Glutamatergic neuron (in vitro differentiated cells): ENCODE results near the gene TUBE1. TPM values are rescaled to one million over a fixed set of nuclear protein-coding genes. Genes with fewer than 3 reads are reported as not detected.
"Not testable (repeated sequence)": the region's sequence is repeated elsewhere in the genome, so short reads cannot be mapped to it uniquely, and the experiment has no call there.

Experiments used
- DNase-seq: peaks from one replicate; pipeline ENCODE4 v3.0.0; 2022
- H3K27ac Mint-ChIP-seq: one replicate; pipeline ENCODE4 v1.8.0; 2020; ENCODE audit warnings: mild to moderate bottlenecking, mixed read lengths, inconsistent platforms; ENCODE audit not compliant: unreplicated experiment
- H3K27me3 Mint-ChIP-seq: one replicate; pipeline ENCODE4 v1.8.0; 2020; ENCODE audit warnings: mild to moderate bottlenecking, moderate library complexity, mixed read lengths, inconsistent platforms; ENCODE audit not compliant: unreplicated experiment
- H3K36me3 Mint-ChIP-seq: one replicate; pipeline ENCODE4 v1.8.0; 2020; ENCODE audit warnings: mild to moderate bottlenecking, mixed read lengths, inconsistent platforms; ENCODE audit not compliant: unreplicated experiment
- H3K4me1 Mint-ChIP-seq: one replicate; pipeline ENCODE4 v1.8.0; 2020; ENCODE audit warnings: mild to moderate bottlenecking, low read depth, mixed read lengths, inconsistent platforms; ENCODE audit not compliant: unreplicated experiment
- H3K4me3 Mint-ChIP-seq: one replicate; pipeline ENCODE4 v1.8.0; 2020; ENCODE audit warnings: mild to moderate bottlenecking, mixed read lengths, inconsistent platforms; ENCODE audit not compliant: unreplicated experiment
- H3K9me3 Mint-ChIP-seq: one replicate; pipeline ENCODE4 v1.8.0; 2020; ENCODE audit warnings: mild to moderate bottlenecking, moderate library complexity, mixed read lengths, inconsistent platforms; ENCODE audit not compliant: unreplicated experiment
- total RNA-seq: library from RNA; stranded (reverse); fragmentation: NEBNext Ultra II Directional; extraction: Animal tissue kit (Norgen Biotek cat#: 25700); gene quantifications from one replicate; pipeline ENCODE4 v1.2.1, GENCODE V29; 2021; ENCODE audit not compliant: unreplicated experiment
- TF ChIP-seq, protein P1 (sequence below): fragments of 200-600 bp; sonication (generic); IDR thresholded peaks from one replicate; pipeline ENCODE4 v1.5.0; 2021; ENCODE audit not compliant: partially characterized antibody, unreplicated experiment

Gene TUBE1
- total RNA-seq, 1 donor from 2014 or later: 18.4 TPM

DNA sequence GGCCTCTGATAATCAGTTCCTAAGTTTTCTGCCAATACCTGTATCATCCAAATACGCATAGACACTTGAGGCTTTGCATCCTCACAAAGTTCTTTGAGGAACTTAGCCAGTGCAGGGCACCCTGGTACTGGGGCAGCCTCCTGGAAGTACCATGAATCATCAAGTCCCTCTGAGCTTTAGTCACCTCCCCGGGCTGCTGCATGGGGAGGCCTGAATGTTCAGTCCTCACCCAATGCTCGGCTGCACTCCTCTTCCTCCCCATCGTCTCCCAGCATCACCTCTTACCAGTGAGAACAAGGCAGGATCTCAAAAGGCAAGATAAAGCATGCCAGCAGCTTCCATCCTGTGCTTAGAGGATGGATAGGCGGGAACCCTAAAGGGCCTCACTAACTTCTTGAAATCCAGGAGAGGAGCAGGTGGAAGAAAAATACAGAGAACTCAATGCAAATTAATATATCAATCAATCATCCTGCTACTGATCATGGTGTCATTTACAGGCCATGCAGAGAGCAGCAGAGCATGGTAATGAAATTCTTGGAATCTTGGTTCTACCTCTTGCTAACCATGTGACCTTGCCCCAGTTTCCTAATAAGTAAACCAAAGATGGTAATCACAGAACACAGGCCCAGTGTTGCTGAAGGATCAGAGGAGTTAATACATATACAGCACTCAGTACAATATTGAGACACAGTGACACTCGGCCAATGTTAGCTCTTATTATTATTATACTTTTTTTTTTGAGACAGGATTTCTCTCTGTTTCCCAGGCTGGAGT is 38.1 kb downstream of the TUBE1 start:
- DNase-seq: no peak
- Mint-ChIP-seq H3K9me3 (peaks cover 8% of the 10 kb centered on the region), H3K27me3 (no peaks in the 10 kb centered on the region), H3K27ac (no peak overlapping the region), H3K4me1 (peaks cover 3% of the 10 kb centered on the region), H3K4me3 (no peak overlapping the region), H3K36me3 (no peaks in the 10 kb centered on the region)
- TF ChIP-seq, protein P1, sequence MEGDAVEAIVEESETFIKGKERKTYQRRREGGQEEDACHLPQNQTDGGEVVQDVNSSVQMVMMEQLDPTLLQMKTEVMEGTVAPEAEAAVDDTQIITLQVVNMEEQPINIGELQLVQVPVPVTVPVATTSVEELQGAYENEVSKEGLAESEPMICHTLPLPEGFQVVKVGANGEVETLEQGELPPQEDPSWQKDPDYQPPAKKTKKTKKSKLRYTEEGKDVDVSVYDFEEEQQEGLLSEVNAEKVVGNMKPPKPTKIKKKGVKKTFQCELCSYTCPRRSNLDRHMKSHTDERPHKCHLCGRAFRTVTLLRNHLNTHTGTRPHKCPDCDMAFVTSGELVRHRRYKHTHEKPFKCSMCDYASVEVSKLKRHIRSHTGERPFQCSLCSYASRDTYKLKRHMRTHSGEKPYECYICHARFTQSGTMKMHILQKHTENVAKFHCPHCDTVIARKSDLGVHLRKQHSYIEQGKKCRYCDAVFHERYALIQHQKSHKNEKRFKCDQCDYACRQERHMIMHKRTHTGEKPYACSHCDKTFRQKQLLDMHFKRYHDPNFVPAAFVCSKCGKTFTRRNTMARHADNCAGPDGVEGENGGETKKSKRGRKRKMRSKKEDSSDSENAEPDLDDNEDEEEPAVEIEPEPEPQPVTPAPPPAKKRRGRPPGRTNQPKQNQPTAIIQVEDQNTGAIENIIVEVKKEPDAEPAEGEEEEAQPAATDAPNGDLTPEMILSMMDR: no peak

- H3K36me3 Mint-ChIP-seq, H3K27ac Mint-ChIP-seq, H3K4me1 Mint-ChIP-seq, H3K27me3 Mint-ChIP-seq, H3K4me3 Mint-ChIP-seq, DNase-seq: not testable (repeated sequence)
- peaks cover 11% of the 10 kb centered on the region for H3K9me3 Mint-ChIP-seq
Observed at GRCh38 chr6:112047523-112047922, 39.8 kb downstream of the TUBE1 start.

DNA sequence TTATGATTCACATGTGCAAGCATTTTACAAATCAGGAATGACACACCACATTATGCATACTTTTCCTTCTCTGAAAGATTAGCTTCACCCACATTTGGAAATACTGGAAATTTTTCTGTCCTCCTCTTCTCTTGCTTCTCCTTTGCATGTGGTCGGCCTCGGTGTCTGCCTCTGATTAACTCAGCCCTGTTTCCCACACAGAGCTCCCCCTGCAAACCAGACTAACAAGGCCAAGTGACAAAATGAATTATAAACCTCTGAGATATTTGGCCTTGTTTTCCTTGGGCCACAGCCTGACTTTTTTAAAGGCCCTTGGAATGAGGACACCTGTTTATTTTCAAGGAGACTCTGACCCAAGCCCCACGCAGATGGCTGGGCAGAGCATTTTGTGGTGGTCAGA is 42.4 kb downstream of the TUBE1 start:
- Mint-ChIP-seq H3K27me3 (no peaks in the 10 kb centered on the region), H3K36me3 (no peaks in the 10 kb centered on the region), H3K4me3 (no peak overlapping the region), H3K27ac (no peak overlapping the region), H3K4me1 (peaks cover 13% of the 10 kb centered on the region), H3K9me3 (peaks cover 4% of the 10 kb centered on the region)
- DNase-seq: no peak
- TF ChIP-seq, protein P1: no peak

DNA sequence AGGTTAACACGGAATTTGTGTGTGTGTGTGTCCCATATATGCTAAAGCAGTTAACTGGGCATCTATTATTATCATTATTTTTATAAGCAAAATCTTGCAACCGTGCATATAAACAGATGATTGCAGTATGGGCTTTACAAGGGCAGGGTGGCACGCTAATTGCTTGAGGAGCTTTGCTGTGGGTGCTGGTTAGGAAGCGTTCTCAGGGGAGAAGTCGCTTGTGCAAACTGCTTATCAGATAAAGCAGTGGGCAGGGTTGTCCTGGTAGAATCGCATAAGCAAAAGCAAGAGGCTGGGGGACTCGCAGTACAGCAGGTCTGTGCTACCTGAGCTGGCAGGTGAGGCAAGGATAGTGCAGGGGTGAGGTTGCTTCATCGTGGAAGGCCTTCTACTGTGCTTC is 43.1 kb downstream of the TUBE1 start:
- H3K36me3 Mint-ChIP-seq: no peaks in the 10 kb centered on the region
- no peak overlapping the region for H3K4me3 Mint-ChIP-seq
- peaks cover 13% of the 10 kb centered on the region for H3K4me1 Mint-ChIP-seq
- DNase-seq: no peak
- TF ChIP-seq, protein P1: no peak
- H3K27ac Mint-ChIP-seq: no peak overlapping the region
- H3K27me3 Mint-ChIP-seq: no peaks in the 10 kb centered on the region
- peaks cover 4% of the 10 kb centered on the region for H3K9me3 Mint-ChIP-seq

- Mint-ChIP-seq H3K4me1 (peaks cover 16% of the 10 kb centered on the region), H3K36me3 (no peaks in the 10 kb centered on the region), H3K27me3 (no peaks in the 10 kb centered on the region), H3K27ac (peak overlapping the region; percentile 99), H3K4me3 (peak overlapping the region; percentile 95), H3K9me3 (peaks cover 4% of the 10 kb centered on the region)
- DNase-seq: peak; percentile 98
- TF ChIP-seq, protein P1: peak; percentile 80
Observed at GRCh38 chr6:112043032-112044007, 44.0 kb downstream of the TUBE1 start.
